Right cardiac atrium (tissue), 5 donors: Measurements from ENCODE around the gene AFG1L. TPM values are rescaled to one million over a fixed set of nuclear protein-coding genes. Genes with fewer than 3 reads are reported as not detected.
A peak's percentile ranks its signal among the peaks of the same experiment; 100 is the strongest.
"Not testable (repeated sequence)": the region's sequence is repeated elsewhere in the genome, so short reads cannot be mapped to it uniquely, and the experiment has no call there.

Experiments
- ATAC-seq, 2 donors: fragments of 200-7000 bp; cut with Tn5 transposase; one replicate each; pipeline versions ENCODE4 v1.8.0 to v1.9.1; 2020; ENCODE audit warnings: moderate library complexity in 2 of 2, mild to moderate bottlenecking in 1 of 2
- DNase-seq, 3 donors: peaks; one replicate each; pipeline ENCODE4 v3.0.0-alpha.2; 2020
- H3K27ac ChIP-seq: one replicate; pipeline ENCODE4 v1.5.1; 2013; ENCODE audit warnings: mild to moderate bottlenecking, low read length, control low read depth, moderate library complexity
- H3K27me3 ChIP-seq: one replicate; pipeline ENCODE4 v1.6.1; 2013; ENCODE audit not compliant: control insufficient read depth, insufficient read depth
- H3K4me1 ChIP-seq: one replicate; pipeline ENCODE4 v1.6.1; 2013; ENCODE audit warnings: low read length; ENCODE audit not compliant: control insufficient read depth, insufficient read depth
- H3K4me3 ChIP-seq: one replicate; pipeline ENCODE4 v1.5.1; 2013; ENCODE audit warnings: low read length, control low read depth
- H3K9me3 ChIP-seq: one replicate; pipeline ENCODE4 v1.6.1; 2013; ENCODE audit warnings: low read length; ENCODE audit not compliant: control insufficient read depth
- WGBS: extraction: QIAGEN DNeasy Blood & Tissue Kit; methylation state at CpG from one replicate; pipeline ENCODE4 v1.1.7; 2013; 5-methylcytosine and 5-hydroxymethylcytosine counted together
- intact Hi-C, 4 donors: fragments of 100-400 bp; cut with DNase I; formaldehyde crosslinking; loops; one replicate each; pipeline versions ENCODE4 v1.11.0 to v1.14.0; 2022 to 2023
- polyA plus RNA-seq: library from polyadenylated mRNA; stranded (reverse); fragments of 200-250 nt; gene quantifications from one replicate; pipeline ENCODE4 v1.2.3, GENCODE V29; 2013
- total RNA-seq, 4 donors: library from RNA; stranded (reverse); fragmentation: NEBNext Ultra II Directional; extraction: Animal tissue kit (Norgen Biotek cat#: 25700); gene quantifications; one replicate each; pipeline ENCODE4 v1.2.1, GENCODE V29; 2021
- donor health status: healthy with polysubstance abuse.
- donor health status: DM: no; HTN: yes; CAD: no.
- donor health status: DM: no; HTN: no; CAD: no.
- donor health status: DM: no; HTN: yes; CAD: no; lungs with severe emphysema.
- donor health status: DM: yes; HTN: yes; CAD: no.

AFG1L gene
- total and polyA plus RNA-seq, 5 donors, result 3.9 to 14.5 (median 9.9) TPM

DNA sequence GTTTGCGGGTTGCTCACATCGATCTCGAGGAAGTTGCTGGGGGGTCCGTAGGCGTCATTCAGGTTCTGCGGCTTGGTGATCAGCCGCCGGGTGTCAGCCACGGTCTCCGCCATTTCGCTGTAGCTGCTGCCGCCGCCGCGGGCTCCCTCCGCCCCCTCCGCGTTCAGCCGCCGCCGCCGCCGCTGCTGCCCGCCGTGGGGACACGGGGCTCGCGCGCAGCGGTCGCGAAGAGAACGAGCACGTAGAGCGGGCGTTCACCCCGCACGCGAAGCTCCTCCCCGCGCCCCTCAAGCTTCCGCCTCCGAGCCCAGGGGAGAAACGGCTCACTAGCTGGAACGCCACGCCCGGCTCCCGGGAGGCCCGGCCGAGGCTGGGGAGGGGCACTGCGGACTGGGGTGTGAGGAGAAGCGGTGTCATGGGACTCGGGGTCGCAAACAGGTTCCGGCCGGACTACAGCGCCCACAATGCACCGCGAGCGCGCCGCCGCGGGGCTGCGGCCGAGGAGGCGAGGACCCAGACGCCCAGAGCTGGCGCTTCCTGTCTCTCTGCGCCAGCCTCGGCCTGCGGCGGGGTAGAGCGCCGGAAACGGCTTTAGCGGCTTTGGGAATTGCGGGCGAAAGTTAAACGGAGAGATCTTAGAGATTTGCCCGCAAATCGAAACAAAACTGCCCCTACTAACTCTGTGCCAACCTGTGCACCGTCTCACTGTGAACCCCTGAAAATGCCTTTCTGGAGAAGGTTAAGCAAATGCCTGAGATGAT lies 33.9 kb upstream of the AFG1L start, which contains the start of gene SNX3:
SNX3 (minus strand) TSS at position 232 of the 761 bp plus-strand sequence; CDS start at position 113, 119 bp downstream.
- DNase-seq, result peak; percentile 97 to 98 (median 97)
- H3K4me3 ChIP-seq, result peak within 1 kb of the TSS; percentile 75
- H3K27ac ChIP-seq, result peak within 1 kb of the TSS; percentile 96
- H3K4me1 ChIP-seq, result no peaks in the 10 kb centered on the region
- H3K27me3 ChIP-seq, result no peaks in the 10 kb centered on the region
- under 1% methylated on average over 83 of the region's 83 CpGs for WGBS
- peak; percentile 98 to 99 for ATAC-seq
- H3K9me3 ChIP-seq, result no peaks in the 10 kb centered on the region
- intact Hi-C loops, result loop anchor here in 1 of 4 donors (2.0 kb wide), 1 partner anchor 34 kb away; the partner anchor contains the start of gene AFG1L

DNA sequence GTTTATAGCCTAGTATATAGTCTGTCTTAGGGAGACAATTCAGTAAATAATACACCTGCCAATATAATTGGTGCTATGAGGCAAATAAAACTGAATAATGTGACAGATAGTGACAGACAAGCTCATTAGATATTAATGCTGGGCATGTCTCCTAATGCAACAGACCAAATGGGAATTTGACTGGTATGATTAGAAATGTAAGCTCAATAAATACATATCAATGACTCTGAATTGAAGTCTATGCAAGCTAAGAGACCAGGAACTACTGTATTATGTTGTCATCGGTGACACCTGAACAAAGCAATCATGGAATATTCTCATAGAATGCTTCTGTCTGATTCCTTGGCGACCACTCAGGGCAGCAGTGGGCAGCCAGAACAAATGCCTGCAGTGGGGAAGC lies 31.5 kb upstream of the AFG1L start:
- ATAC-seq, result no peak
- Histone ChIP-seq H3K4me1 (no peaks in the 10 kb centered on the region), H3K4me3 (no peak overlapping the region), H3K27ac (no peak overlapping the region), H3K9me3 (no peaks in the 10 kb centered on the region), H3K27me3 (no peaks in the 10 kb centered on the region)
- whole genome bisulfite sequencing, result 90% methylated on average over 2 of the region's 2 CpGs
- intact Hi-C loops, result no loop called here
- DNase-seq, result no peak

DNA sequence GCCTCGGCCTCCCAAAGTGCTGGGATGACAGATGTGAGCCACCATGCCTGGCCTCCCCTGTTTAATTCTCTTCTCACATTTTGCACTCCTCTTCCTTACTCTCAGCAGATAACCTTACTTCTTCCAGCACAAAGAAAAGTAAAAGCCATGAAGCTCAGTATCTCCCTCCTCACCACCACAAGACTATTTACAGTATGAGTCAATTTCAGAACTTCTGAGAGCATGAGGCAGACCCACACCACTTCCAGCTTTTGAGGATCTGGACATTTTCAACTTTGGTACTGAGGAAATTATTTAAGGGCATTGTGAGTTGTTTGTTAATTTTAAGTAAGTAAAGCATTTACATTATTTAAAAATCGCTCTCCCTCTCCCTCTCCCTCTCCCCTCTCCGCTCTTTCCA lies 26.0 kb upstream of the AFG1L start:
- WGBS, result 85% methylated on average over 3 of the region's 3 CpGs
- intact Hi-C loops, result no loop called here
- no peaks in the 10 kb centered on the region for H3K9me3 ChIP-seq

DNA sequence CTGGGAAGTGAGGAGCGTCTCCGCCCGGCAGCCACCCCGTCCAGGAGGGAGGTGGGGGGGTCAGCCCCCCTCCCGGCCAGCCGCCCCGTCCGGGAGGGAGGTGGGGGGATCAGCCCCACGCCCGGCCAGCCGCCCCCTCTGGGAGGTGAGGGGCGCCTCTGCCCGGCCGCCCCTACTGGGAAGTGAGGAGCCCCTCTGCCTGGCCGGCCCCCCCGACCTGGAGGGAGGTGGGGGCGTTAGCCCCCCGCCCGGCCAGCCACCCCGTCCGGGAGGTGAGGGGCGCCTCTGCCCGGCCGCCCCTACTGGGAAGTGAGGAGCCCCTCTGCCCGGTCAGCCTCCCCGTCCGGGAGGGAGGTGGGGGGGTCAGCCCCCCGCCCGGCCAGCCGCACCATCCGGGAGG lies 24.9 kb upstream of the AFG1L start:
- DNase-seq, ATAC-seq, H3K9me3 ChIP-seq, intact Hi-C loops, H3K27me3 ChIP-seq, H3K4me1 ChIP-seq, H3K27ac ChIP-seq, H3K4me3 ChIP-seq: not testable (repeated sequence)
- 97% methylated on average over 29 of the region's 31 CpGs for WGBS

More for the DNA sequence above, 26.0 kb upstream of the AFG1L start:
- no peaks in the 10 kb centered on the region for H3K4me1 ChIP-seq
- H3K27ac ChIP-seq, result no peak overlapping the region
- no peak overlapping the region for H3K4me3 ChIP-seq
- DNase-seq (no peak), ATAC-seq (no peak)
- H3K27me3 ChIP-seq, result no peaks in the 10 kb centered on the region

DNA sequence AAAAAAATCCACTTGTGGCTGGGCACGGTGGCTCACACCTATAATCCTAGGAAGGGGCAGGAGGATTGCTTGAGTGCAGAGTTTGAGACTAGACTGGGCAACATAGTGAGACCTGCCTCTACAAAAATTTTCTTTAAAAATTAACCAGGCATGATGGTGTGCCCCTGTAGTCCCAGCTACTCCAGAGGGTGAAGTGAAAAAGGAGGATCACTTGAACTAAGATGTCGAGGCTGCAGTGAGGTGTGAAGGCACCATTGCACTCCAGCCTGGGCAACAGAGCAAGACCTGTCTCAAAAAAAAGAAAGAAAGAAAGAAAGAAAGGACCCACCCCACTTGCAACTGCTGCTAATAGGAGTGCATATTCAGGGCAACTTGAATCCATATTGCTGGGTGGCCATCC lies 20.3 kb upstream of the AFG1L start:
- Histone ChIP-seq H3K4me1 (no peaks in the 10 kb centered on the region), H3K27me3 (no peaks in the 10 kb centered on the region)

DNA sequence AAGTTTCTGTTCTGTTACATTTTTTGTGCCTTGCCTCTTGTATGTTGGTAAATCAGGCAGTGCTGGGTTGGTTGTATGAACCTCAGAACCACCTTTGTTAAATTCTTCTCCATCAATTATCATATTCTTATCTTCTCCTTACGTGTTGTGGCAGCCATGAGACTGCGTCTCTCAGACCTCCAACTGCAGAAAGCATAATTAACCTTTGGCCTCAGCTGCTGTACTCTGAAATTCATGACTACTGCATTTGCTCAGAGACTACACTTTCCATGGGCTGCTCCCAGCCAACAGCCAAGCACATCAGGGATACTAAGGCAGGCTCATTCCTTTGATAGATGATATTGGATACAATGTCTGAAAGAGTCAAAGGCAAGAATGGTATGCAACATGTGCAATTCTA lies 18.9 kb upstream of the AFG1L start:
- DNase-seq, result no peak
- no peak overlapping the region for H3K27ac ChIP-seq
- intact Hi-C loops, result no loop called here
- ATAC-seq, result no peak
- no peaks in the 10 kb centered on the region for H3K27me3 ChIP-seq
- 46% methylated on average over 2 of the region's 2 CpGs for WGBS
- no peak overlapping the region for H3K4me3 ChIP-seq
- no peaks in the 10 kb centered on the region for H3K9me3 ChIP-seq
- no peaks in the 10 kb centered on the region for H3K4me1 ChIP-seq

More for the DNA sequence above, 20.3 kb upstream of the AFG1L start:
- ATAC-seq (no peak), DNase-seq (no peak)
- WGBS, result 69% methylated on average over 2 of the region's 2 CpGs
- H3K4me3 ChIP-seq, result no peak overlapping the region
- no peaks in the 10 kb centered on the region for H3K9me3 ChIP-seq
- H3K27ac ChIP-seq, result no peak overlapping the region
- intact Hi-C loops, result no loop called here

DNA sequence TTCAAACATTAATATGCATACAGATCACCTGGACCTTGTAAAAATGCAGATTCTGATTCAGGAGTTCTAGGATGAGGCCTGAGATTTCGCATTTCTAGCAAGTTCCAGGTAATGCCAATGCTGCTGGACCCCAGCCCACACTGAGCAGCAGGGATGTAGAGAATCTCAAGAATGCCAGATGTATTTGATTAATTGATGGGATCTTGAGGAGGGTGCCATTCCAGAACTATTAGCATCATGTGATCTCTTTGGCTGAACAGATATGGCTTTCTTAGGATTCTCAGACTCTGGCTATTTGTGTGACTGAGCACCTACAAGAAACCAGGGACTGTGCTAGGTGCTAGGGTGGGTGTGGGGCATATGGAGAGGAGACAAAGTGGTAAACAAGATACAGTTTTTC lies 17.6 kb upstream of the AFG1L start:
- WGBS, result 92% methylated on average over 1 of the region's 1 CpG
- H3K27me3 ChIP-seq, result no peaks in the 10 kb centered on the region
- no peak overlapping the region for H3K27ac ChIP-seq
- H3K9me3 ChIP-seq, result no peaks in the 10 kb centered on the region
- DNase-seq, result no peak
- no peaks in the 10 kb centered on the region for H3K4me1 ChIP-seq
- no peak for ATAC-seq
- intact Hi-C loops, result no loop called here
- no peak overlapping the region for H3K4me3 ChIP-seq

DNA sequence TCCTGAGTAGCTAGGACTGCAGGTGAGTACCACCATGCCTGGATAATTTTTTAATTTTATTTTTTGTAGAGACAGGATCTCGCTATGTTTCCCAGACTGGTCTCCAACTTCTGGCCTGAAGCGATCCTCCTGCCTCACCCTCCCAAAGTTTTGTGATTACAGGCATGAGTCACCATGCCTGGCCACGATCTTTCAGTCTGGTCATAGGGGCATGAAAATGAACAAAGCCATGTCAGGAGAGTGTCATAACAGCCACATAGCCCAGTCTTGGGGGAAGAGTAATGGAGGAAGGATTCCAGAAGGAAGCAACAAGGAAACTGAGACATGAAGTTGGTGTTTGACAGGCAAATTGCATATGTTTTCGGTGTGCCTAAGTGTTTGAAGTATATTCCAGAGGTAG lies 17.0 kb upstream of the AFG1L start:
- intact Hi-C loops, result no loop called here
- ATAC-seq (no peak), DNase-seq (no peak)
- H3K4me1 ChIP-seq, result no peaks in the 10 kb centered on the region
- 77% methylated on average over 4 of the region's 4 CpGs for WGBS
- no peaks in the 10 kb centered on the region for H3K9me3 ChIP-seq
- no peak overlapping the region for H3K4me3 ChIP-seq
- H3K27me3 ChIP-seq, result no peaks in the 10 kb centered on the region
- H3K27ac ChIP-seq, result no peak overlapping the region

DNA sequence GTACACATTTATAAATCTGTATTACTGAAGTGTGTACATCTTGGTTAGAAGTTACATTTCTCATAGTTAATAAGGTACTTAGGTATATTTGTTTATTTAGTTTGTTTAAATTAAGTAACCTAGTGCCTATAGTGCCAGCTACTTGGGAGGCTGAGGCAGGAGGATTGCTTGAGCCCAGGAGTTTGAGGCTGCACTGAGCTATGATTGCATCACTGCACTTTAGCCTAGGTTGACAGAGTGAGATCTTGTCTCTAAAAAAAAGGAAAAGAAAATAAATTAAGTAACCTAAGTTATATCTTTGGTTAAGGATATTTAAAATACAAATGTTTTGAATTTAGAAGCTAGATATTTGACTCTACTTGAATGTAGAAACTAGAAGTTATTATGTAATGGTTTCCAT lies 9.5 kb upstream of the AFG1L start:
- H3K27me3 ChIP-seq, result no peaks in the 10 kb centered on the region

DNA sequence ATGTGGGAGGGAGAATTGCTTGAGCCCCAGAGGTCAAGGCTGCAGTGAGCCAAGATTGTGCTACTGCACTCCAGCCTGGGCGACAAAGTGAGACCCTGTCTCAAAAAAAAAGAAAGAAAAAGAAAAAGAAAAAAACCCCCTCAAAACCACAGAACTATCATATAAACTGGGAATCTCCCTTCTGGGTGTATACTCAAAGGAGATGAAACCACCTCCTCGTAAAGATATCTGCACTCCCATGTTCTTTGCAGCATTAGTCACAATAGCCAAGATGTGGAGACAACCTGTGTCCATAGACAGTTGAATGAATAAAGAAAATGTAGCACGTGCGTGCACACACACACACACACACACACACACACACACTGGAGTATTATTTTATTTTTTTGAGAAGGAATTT lies 8.5 kb upstream of the AFG1L start:
- Histone ChIP-seq H3K27me3 (no peaks in the 10 kb centered on the region), H3K4me1 (no peaks in the 10 kb centered on the region), H3K9me3 (no peaks in the 10 kb centered on the region), H3K4me3 (no peak overlapping the region), H3K27ac (no peak overlapping the region)
- WGBS, result 83% methylated on average over 4 of the region's 4 CpGs
- intact Hi-C loops, result no loop called here
- ATAC-seq, result no peak
- no peak for DNase-seq

More for the DNA sequence above, 9.5 kb upstream of the AFG1L start:
- ATAC-seq, result no peak
- H3K4me3 ChIP-seq, result no peak overlapping the region
- DNase-seq, result no peak
- intact Hi-C loops, result no loop called here
- no peaks in the 10 kb centered on the region for H3K4me1 ChIP-seq
- no peaks in the 10 kb centered on the region for H3K9me3 ChIP-seq
- H3K27ac ChIP-seq, result no peak overlapping the region

DNA sequence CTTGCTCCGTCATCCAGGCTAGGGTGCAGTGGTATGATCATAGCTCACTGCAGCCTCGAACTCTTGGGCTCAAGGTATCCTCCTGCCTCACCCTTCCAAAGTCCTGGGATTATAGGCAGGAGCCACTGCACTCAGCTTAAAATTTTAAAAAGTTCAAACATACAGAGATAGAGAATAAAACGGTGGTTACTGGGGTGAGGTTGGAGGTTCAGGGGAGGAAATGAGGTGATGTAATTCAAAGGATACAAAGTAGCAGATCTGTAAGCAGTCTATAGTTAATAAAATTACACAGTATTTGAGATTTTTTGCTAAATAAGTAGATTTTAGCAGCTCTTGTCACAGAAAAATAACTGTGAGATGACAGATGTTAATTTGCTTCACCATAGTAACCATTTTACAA lies 7.5 kb upstream of the AFG1L start:
- DNase-seq, result no peak

DNA sequence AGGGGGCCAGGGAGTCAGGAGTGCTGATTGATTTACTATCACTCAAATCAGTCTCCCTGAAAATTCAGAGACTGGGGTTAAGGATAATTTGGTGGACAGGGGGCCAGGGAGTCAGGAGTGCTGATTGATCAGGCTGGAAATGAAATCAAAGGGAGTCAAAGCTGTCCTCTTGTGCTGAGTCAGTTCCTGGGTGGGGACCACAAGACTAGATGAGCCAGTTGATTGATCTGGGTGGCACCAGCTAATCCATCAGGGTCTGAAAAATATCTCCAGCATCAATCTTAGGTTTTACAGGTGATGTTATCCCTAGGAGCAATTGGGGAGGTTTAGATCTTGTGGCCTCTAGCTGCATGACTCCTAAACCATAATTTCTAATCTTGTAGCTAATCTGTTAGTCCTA lies 6.1 kb upstream of the AFG1L start:
- Histone ChIP-seq H3K27me3 (no peaks in the 10 kb centered on the region), H3K4me3 (no peak overlapping the region), H3K27ac (no peak overlapping the region), H3K4me1 (no peaks in the 10 kb centered on the region), H3K9me3 (no peaks in the 10 kb centered on the region)
- ATAC-seq (no peak), DNase-seq (no peak)
- intact Hi-C loops, result no loop called here

More for the DNA sequence above, 7.5 kb upstream of the AFG1L start:
- H3K27ac ChIP-seq, result no peak overlapping the region
- whole genome bisulfite sequencing, result 82% methylated on average over 3 of the region's 3 CpGs
- no peak overlapping the region for H3K4me3 ChIP-seq
- no peaks in the 10 kb centered on the region for H3K4me1 ChIP-seq
- intact Hi-C loops, result no loop called here
- no peaks in the 10 kb centered on the region for H3K9me3 ChIP-seq
- no peaks in the 10 kb centered on the region for H3K27me3 ChIP-seq
- ATAC-seq, result no peak
